Smooth muscle cell (in vitro differentiated cells): Measurements from ENCODE around the gene ARHGAP4. TPM values are rescaled to one million over a fixed set of nuclear protein-coding genes. Genes with fewer than 3 reads are reported as not detected.

Experiments
- DNase-seq: peaks from one replicate; lab custom pipeline; 2025; ENCODE audit not compliant: unreplicated experiment; lab: John Stamatoyannopoulos, UW
- H2AFZ ChIP-seq: fragments of 200-600 bp; sonication (generic); 2 replicates; pipeline ENCODE4 v1.6.0; 2016; ENCODE audit warnings: antibody characterized with exemption, low read depth, mild to moderate bottlenecking
- H3F3A ChIP-seq: fragments of 200-600 bp; sonication (generic); 2 replicates; pipeline ENCODE4 v1.6.0; 2017; ENCODE audit warnings: antibody characterized with exemption, low read depth
- H3K27ac ChIP-seq: fragments of 200-600 bp; sonication (generic); 2 replicates; pipeline ENCODE4 v1.5.1; 2016; ENCODE audit warnings: low read depth, mild to moderate bottlenecking
- H3K27me3 ChIP-seq: fragments of 200-600 bp; sonication (generic); 2 replicates; pipeline ENCODE4 v1.6.1; 2016; ENCODE audit warnings: low read depth, mild to moderate bottlenecking
- H3K36me3 ChIP-seq: fragments of 200-600 bp; sonication (generic); 2 replicates; pipeline ENCODE4 v1.5.1; 2016; ENCODE audit warnings: low read depth
- H3K4me1 ChIP-seq: fragments of 200-600 bp; sonication (generic); 2 replicates; pipeline ENCODE4 v1.5.1; 2016; ENCODE audit warnings: low read depth
- H3K4me2 ChIP-seq: fragments of 200-600 bp; sonication (generic); 2 replicates; pipeline ENCODE4 v1.6.0; 2016; ENCODE audit warnings: mild to moderate bottlenecking
- H3K4me3 ChIP-seq: fragments of 200-600 bp; sonication (generic); 2 replicates; pipeline ENCODE4 v1.5.1; 2016; ENCODE audit warnings: mild to moderate bottlenecking
- H3K79me2 ChIP-seq: fragments of 200-600 bp; sonication (generic); 2 replicates; pipeline ENCODE4 v1.6.0; 2016; ENCODE audit warnings: low read depth, mild to moderate bottlenecking
- H3K9ac ChIP-seq: fragments of 200-600 bp; sonication (generic); 2 replicates; pipeline ENCODE4 v1.6.0; 2016; ENCODE audit warnings: low read depth
- H3K9me3 ChIP-seq: fragments of 200-600 bp; sonication (generic); replicated peaks from 2 replicates; pipeline ENCODE4 v1.5.1; 2016; ENCODE audit warnings: low read depth
- H4K20me1 ChIP-seq: fragments of 200-600 bp; sonication (generic); 2 replicates; pipeline ENCODE4 v1.6.0; 2016; ENCODE audit warnings: low read depth
- WGBS: methylation state at CpG from one replicate; pipeline ENCODE4 v1.1.7; 2016; ENCODE audit warnings: low lambda C conversion rate; 5-methylcytosine and 5-hydroxymethylcytosine counted together
- polyA plus RNA-seq: library from polyadenylated mRNA; unstranded; fragments of >200 nt; fragmentation: Nextera tagmentation; extraction: Ambion mirVana; gene quantifications from 2 replicates; pipeline ENCODE4 v1.2.1, GENCODE V29; 2016
- total RNA-seq: library from RNA; depleted of rRNA; stranded (reverse); fragments of >200 nt; gene quantifications from 2 replicates; pipeline ENCODE4 v1.2.3, GENCODE V29; 2014
- TF ChIP-seq, protein P1 (sequence below): fragments of 200-600 bp; sonication (generic); IDR thresholded peaks from 2 replicates; pipeline ENCODE4 v1.5.1; 2017; ENCODE audit warnings: borderline replicate concordance, mild to moderate bottlenecking, antibody characterized with exemption; ENCODE audit not compliant: insufficient read depth, poor library complexity, severe bottlenecking

The ARHGAP4 gene
- total and polyA plus RNA-seq, 2 experiments from 2014 or later: 7.6 to 11.5 TPM

DNA sequence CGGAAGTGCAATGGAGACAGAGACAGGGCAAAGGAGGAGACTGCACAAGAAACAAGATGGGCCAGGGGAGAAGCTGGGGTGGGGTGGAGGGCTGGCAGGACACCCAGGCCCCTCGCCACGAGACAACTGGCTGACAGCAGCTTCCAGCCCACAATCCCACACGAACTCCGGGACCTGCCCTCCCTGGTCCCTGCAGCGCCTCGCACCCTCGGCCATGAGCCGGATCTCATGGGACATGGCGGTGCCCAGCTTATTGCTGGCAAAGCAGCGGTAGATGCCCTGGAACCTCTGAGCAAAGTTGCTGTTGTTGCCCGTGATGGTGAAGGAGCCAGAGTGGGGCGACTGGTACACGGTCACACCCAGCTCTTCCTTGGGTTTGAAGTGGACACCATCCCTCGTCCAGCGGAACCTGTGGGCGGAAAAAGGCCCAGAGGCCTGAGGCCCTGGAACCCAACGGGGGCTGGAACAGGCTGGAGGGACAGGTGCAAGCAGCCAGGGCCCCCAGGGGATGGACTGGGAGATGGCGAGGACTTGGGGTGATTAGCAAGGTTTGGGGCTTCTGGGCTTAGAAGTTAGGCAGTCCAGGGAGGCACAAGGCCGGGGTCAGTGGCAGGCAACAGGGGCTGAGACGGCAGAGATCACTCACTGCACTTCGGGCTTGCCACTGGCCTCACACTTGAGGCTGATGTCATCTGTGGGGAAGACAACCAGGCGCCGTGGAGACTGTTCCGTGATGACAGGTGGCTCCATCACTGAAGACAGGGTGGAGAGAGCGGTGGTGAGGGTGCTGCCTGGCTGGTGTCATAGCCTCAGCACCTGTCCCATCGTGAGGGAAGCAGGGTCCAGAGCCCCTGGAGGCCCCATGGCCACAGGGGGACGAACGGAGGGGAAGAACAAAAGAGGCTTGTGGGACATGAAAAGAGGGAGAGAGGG, 53.9 kb downstream of the ARHGAP4 start:
- no peaks in the 10 kb centered on the region for H3K9me3 ChIP-seq
- H3K27me3 ChIP-seq: no peaks in the 10 kb centered on the region
- H3F3A ChIP-seq: no peaks in the 10 kb centered on the region
- H3K36me3 ChIP-seq: no peaks in the 10 kb centered on the region
- no peak overlapping the region for H2AFZ ChIP-seq
- H3K4me3 ChIP-seq: no peak overlapping the region
- WGBS: 88% methylated on average over 29 of the region's 29 CpGs
- no peak for DNase-seq
- H4K20me1 ChIP-seq: peaks cover 44% of the 10 kb centered on the region
- TF ChIP-seq, protein P1, sequence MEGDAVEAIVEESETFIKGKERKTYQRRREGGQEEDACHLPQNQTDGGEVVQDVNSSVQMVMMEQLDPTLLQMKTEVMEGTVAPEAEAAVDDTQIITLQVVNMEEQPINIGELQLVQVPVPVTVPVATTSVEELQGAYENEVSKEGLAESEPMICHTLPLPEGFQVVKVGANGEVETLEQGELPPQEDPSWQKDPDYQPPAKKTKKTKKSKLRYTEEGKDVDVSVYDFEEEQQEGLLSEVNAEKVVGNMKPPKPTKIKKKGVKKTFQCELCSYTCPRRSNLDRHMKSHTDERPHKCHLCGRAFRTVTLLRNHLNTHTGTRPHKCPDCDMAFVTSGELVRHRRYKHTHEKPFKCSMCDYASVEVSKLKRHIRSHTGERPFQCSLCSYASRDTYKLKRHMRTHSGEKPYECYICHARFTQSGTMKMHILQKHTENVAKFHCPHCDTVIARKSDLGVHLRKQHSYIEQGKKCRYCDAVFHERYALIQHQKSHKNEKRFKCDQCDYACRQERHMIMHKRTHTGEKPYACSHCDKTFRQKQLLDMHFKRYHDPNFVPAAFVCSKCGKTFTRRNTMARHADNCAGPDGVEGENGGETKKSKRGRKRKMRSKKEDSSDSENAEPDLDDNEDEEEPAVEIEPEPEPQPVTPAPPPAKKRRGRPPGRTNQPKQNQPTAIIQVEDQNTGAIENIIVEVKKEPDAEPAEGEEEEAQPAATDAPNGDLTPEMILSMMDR: no peak
- no peak overlapping the region for H3K27ac ChIP-seq
- no peak overlapping the region for H3K4me2 ChIP-seq
- no peaks in the 10 kb centered on the region for H3K4me1 ChIP-seq
- no peaks in the 10 kb centered on the region for H3K79me2 ChIP-seq
- no peak overlapping the region for H3K9ac ChIP-seq

DNA sequence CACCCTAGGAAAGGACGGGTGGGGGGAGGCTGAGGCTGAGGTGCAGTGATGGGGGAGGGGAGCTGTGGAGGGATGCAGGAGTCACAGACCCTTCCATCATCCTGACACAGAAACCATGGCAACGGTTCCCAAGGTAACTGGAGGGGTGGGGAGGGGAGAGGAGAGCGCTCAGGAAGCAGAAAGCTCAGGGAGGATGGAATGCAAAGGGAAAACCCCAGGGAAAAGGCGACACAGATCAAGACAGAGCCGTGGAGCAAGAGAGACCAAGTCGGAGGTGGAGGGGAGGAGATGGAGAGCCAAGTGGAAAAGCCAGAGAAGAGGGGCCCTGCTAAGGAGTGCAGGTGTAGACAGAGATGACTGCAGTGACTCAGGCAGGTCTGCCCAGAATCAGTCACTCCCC, 54.6 kb downstream of the ARHGAP4 start:
- 81% methylated on average over 6 of the region's 6 CpGs for whole genome bisulfite sequencing
- H4K20me1 ChIP-seq: peaks cover 38% of the 10 kb centered on the region
- H3K4me2 ChIP-seq: no peak overlapping the region
- no peaks in the 10 kb centered on the region for H3K79me2 ChIP-seq
- H3K9ac ChIP-seq: no peak overlapping the region
- H3F3A ChIP-seq: no peaks in the 10 kb centered on the region
- H3K27ac ChIP-seq: no peak overlapping the region
- H3K4me3 ChIP-seq: no peak overlapping the region
- no peaks in the 10 kb centered on the region for H3K4me1 ChIP-seq
- H3K9me3 ChIP-seq: no peaks in the 10 kb centered on the region
- TF ChIP-seq, protein P1: no peak
- no peak overlapping the region for H2AFZ ChIP-seq
- H3K36me3 ChIP-seq: no peaks in the 10 kb centered on the region
- DNase-seq: no peak
- H3K27me3 ChIP-seq: no peaks in the 10 kb centered on the region

DNA sequence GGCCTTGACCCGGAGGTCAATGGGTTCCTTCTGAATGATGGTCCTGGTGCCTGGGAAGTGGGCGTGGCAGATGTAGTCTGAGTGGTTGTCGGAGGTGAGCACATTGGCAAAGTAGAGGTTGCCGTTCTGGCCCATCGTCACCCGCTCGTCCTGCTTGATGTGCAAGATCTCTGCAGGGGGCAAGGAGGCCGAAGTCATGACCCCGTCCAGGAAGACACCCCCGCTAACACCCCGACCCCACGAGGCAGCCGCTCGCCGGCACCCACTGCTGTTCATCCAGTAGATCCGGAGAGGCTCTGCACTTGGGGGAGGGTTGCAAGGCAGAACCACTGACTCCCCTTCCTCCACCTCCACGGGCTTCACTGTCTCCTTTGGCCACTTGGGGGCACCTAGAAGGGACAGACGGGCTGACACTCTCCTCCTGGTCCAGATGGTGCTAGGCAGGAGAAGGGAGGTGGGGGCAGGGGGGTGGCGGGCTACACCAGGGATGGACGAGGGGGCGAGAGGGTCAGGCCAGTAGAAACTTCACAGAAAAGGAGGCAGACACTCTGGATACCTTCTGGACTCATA, 55.2 kb downstream of the ARHGAP4 start:
- no peaks in the 10 kb centered on the region for H3K4me1 ChIP-seq
- H3K79me2 ChIP-seq: no peaks in the 10 kb centered on the region
- no peak overlapping the region for H3K4me2 ChIP-seq
- no peaks in the 10 kb centered on the region for H3K36me3 ChIP-seq
- WGBS: 87% methylated on average over 15 of the region's 21 CpGs
- no peak for DNase-seq
- peaks cover 33% of the 10 kb centered on the region for H4K20me1 ChIP-seq
- no peak overlapping the region for H2AFZ ChIP-seq
- no peaks in the 10 kb centered on the region for H3K9me3 ChIP-seq
- H3K27me3 ChIP-seq: no peaks in the 10 kb centered on the region
- no peak overlapping the region for H3K4me3 ChIP-seq
- H3F3A ChIP-seq: no peaks in the 10 kb centered on the region
- TF ChIP-seq, protein P1: no peak
- H3K9ac ChIP-seq: no peak overlapping the region
- no peak overlapping the region for H3K27ac ChIP-seq

DNA sequence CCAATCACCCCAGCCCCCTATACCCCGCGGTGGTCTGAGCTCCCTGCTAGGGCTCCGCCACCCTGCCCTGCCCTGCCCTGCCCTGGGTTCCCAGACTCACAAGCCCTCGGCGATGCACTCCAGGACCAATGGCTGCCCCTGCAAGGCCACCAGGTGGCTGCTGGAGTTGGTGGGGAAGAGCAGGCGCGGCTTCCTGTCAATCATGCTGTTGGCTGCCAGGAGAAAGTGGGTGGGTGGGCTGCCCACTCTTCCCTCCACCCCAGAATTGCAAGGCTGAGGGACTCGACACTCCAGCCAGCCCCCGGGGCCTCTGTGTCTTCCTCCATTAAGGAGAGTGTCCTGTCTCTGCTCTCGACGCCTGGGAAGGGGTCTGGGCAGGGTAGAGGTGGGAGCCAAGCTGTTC, 55.8 kb downstream of the ARHGAP4 start:
- Histone ChIP-seq H3K4me3 (no peak overlapping the region), H3K27me3 (no peaks in the 10 kb centered on the region), H2AFZ (no peak overlapping the region), H4K20me1 (peaks cover 27% of the 10 kb centered on the region), H3K9ac (no peak overlapping the region), H3K9me3 (no peaks in the 10 kb centered on the region), H3K36me3 (no peaks in the 10 kb centered on the region), H3K79me2 (no peaks in the 10 kb centered on the region), H3K4me2 (no peak overlapping the region), H3K4me1 (no peaks in the 10 kb centered on the region), H3K27ac (no peak overlapping the region), H3F3A (no peaks in the 10 kb centered on the region)
- WGBS: 88% methylated on average over 11 of the region's 11 CpGs
- DNase-seq: no peak
- TF ChIP-seq, protein P1: no peak
